HTR-8/SVneo (cell line): ENCODE results near the gene DPP6.

Experiments
- DNase-seq: peaks from one replicate; pipeline ENCODE4 v3.0.0; 2011; ENCODE audit warnings: low spot score, mixed read lengths; ENCODE audit not compliant: insufficient read length
- FAIRE-seq: peaks from 2 replicates; lab custom pipeline; 2011; peaks lifted over from hg19 to GRCh38; lab: Jason Lieb, UNC

DPP6 gene

DNA sequence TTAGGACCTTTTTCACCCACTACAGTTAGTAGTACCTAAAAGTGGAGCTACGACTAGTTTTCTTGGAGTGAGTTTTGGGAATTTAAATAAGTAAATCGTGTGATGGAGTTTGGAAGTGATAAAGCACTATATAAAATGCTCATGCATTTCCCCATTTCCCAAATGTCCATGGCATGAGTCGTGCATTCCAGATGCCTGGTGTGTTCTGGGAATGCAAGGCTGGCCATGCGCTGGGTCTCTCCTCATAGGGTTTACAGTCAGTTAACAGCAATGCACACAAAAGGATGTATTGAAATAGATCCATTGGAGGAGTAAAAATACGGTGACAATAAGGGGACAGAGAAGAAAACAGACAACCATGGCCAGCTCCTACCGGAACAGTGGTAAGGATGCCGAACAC, 149.8 kb downstream of the DPP6 start:
- no peak for DNase-seq
- FAIRE-seq = no peak

DNA sequence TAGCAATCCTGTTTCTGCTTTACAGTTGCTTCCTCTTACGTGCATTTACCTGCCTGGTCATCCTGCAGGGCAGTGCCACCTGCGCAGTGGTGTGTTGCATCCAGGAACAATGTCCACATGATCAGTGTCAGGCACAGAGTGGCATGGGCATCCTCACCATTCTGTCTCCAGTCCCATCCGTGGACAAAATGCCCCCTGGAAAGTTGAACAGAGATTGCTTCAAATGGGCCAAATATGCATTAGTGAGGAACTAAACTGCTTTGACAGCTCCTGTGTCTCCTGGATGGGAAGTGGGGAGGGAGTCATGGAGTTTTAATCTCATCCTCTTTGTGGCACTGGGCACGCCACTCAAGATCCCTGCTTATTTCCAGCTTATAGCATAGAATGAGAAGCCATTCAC, 151.8 kb downstream of the DPP6 start:
- DNase-seq (no peak), FAIRE-seq (no peak)

DNA sequence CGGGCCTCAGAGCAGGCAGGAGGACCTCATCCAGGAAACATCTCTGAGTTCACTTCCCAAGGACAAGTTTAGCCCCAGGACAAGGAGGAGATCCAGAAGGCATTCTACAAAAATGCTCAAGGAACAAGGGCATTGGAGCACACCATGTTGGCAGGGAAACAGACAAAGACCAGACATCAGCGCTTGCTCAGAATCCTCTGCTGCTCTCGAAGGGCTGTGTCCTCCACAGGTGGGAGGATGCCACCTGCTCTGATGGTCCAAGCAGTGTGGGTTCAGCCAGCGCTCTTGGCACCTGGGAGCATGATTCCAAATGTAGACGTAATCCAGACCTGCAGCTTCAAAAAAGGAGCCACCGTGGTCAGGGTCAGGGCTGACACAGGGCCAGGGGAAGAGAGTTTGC, 160.7 kb downstream of the DPP6 start:
- FAIRE-seq = no peak

DNA sequence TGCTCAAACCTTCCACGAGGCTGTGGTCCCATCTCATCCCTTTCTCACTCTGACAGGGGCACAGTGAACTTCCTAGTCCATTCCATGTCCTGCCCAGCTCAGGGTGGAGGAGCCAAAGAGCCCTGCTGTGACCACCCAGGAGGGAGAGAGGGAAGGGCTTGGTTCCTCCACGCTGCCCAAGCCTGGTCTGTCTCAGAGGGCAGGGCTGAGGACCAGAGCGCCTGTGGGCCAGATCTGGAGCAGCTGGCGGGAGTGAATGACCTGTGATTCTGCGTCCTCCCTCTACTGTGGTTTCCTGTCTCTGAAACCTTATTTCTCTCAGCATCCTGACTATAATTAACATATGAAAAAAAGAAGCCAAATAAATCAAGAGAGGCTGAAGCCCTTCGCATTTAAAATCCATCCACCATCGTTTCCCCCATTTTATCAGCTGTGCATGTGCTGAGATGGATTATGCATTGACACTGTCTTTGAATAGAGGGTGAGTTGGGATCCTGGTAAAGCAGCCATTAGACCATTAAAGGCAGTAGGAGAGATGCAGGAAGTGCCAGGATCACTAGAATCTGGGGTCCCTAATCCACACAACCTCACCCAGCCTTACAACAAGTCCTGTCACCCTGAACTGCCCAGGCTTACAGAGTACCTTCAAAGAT, 165.6 kb downstream of the DPP6 start:
- no peak for DNase-seq
- no peak for FAIRE-seq

More for the DNA sequence above, 160.7 kb downstream of the DPP6 start:
- no peak for DNase-seq

DNA sequence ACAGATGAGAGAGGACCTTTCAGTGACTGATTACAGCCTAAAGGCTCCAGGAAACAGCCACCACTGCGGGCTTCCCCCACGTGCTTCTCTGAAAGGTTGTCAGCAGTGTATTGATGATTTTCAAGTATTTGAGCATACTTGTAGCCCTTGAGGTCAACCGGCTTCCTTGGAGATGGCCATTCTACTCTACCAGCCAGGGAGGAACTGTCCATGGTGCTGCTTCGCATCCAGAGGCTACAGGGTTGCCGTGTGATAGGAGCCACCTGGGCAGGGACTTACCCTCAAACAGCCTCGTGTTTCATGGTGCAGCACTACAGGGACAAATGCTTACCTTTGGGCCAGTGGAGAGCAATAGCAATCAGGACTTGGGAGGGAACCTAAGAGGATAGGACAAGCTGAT, 179.5 kb downstream of the DPP6 start:
- DNase-seq (no peak), FAIRE-seq (no peak)

DNA sequence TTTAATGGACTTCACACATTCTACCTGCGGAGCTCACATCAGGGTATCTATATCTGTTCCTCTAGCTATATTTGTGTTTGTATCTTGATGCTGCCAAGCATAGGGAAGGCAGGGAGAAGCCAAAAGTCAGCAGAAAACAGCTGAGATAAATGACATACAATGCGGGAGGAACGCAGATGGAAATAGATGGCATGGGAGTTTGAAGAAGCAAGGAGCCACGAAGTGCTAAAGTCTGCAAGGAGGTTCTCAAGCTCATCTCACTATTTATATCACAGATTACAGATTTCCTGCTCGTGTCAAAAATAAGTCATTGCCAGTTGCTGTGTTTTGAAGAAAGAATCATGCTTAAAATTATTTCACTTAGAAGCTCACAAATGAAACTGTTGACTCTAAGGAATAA, 180.5 kb downstream of the DPP6 start:
- DNase-seq = no peak
- no peak for FAIRE-seq

DNA sequence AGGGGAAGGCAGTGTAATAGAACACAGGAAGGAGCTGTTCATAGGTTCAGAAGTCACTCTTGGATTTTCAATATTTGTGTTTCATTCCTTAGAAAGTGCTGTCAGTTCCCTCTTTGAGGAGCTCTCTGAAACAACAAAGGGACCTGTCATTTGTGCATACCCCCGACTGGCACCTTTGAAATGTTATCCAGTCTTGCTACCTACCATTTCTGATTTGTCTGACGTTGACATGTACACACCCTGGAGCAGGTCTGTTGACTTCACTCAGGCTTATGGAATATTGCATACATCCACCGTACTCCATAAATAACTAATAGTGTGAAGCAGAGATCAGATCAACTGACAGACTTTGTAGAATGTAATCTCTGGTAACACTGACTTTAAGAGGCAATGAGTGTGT, 189.8 kb downstream of the DPP6 start:
- FAIRE-seq = no peak
- no peak for DNase-seq

DNA sequence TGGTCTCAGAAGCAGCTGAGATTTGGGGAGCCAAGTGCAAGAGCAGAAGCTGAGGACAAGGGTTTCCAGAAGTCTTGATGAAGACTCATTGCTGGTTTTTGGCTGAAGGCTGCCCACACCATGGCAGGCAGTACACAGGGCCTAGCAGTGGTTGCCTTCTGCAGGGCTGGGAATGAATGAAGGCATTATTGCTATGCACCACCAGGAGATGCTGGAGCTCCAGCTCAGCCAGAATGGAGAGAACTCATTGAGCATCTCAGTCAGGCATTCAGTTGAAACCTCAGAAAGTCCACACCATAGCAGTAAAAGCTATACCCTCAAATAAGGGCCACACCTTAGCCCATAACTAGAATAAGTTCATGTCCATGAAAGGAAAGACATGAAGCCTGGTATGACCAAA, 190.5 kb downstream of the DPP6 start:
- DNase-seq (no peak), FAIRE-seq (no peak)

DNA sequence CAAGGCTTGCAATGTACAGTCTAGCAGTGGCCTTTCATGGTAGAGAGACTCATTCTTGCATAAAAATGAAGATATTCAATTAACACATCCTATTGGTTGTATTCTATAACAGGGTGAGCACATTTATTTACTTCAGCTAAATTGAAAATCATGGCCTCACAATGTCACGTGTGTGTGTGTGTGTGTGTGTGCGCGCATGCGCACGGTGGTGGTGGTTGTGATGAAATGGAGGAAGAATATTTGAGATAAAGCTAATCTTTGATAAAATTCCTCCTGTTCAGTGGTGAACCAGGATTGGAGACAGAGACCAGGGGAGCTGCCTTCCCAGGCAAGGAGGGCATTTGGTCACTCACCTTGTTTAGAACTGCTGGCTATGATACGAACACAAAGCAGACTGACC, 199.8 kb downstream of the DPP6 start:
- FAIRE-seq = no peak
- no peak for DNase-seq

DNA sequence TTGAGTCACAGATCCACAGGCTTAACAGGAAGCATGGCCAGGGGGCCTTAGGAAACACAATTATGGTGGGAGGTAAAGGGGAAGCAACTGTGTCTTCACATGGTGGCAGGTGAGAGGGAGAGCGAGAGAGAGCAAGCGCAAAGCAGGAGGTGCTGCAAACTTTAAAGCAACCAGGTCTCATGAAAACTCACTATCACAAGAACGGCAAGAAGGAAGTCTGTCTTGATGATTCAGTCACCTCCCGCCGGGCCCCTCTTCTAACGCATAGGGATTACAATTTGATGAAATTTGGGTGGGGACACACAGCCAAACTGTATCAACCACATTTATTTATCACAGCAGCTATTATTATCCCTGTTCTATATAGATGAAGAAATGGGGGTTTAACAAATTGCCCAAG, 201.6 kb downstream of the DPP6 start:
- FAIRE-seq (no peak), DNase-seq (no peak)

DNA sequence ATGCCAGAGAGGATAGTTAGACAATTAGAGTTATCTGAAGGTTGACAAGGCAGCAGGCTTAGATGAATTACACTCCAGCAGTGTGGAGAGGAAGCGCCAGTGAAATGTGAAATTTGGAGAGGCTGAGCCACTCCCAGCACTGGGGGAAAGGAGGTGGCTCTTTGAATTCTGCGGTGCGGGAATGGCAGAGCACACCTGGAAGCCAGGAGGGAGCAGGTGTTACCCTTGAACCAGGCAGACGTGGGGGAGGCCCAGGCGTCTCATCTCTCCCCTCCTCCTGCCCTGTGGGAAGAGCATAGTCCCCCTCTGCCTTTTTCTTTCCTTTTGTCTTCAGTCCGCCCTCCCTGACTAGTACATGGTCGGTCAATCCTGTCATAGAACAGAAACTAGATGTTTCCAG, 203.1 kb downstream of the DPP6 start:
- FAIRE-seq (no peak), DNase-seq (no peak)

DNA sequence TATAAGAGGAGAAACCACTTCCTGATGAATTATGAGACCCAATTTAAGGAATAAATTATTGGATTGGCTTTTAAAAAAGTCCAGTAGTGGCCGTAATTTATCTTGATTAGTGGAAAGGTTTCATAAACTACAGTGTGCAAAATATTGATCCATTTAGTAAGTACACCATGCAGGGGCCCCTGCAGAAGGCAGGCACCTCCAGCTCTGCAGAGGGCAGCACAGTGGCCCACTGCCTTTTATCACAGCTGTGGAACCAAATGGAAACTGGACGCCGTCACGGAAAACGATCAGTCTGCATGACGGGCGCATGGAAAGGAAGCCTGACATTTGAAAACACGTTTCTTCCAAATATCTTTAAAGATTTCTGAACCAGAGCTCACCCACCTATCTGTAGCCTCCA, 204.0 kb downstream of the DPP6 start:
- DNase-seq (no peak), FAIRE-seq (no peak)

DNA sequence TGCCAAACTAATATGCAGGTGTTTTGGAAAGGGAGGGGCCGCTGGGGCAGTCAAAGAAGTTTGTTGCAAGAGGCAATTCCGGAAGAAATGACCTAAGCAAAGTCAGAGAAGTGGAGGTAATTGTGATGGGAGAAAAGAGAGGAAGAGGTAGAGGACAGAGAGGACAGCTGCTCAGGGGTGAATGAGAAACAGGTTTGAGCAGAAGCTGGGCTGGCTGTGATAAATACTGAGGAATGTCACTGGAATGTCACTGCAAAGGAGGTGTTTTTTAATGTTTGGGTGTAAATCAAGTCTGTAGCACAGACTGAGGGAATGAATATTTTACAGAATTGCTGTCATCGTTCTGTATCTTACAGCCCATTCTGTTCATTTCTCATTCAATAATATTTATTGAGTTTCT, 207.2 kb downstream of the DPP6 start:
- FAIRE-seq (no peak), DNase-seq (no peak)

DNA sequence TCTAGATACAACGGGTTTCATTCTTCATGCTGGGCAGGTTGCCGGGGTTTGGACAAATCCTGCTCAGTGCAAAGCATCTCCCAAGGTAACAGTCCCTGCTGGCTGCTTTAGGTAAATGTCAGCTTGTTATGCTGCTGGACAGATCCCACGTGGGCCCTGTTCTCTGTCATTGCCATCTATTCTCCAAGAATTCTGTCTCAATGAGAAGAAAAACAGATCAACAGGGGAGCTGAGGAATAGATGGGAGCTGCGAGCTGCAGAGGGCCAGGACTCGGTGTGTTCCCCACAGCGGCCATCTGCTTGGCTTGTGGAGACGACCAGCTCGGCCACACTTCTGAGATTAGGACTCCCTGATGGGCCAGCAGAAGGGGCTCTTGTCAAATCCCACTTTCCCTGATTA, 235.2 kb downstream of the DPP6 start:
- FAIRE-seq = no peak

DNA sequence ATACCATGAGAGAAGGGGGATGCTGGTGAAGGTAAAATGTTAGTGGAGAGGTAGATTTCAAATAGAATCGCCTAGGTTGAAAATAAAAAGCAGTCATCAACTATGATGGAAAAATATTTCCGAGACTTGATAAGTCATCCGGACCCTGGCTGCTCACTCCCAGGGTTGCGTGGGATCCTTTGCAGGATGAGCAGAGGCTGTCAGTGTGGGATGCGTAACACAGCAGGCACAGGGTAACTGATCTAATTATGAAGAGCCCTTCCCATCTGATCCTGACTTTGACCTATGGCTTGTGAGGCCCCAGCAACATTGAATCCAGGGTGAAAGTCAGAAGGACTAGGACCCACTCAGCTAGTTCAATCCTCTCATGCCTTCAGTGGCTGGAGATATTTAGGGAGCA, 236.9 kb downstream of the DPP6 start:
- FAIRE-seq (no peak), DNase-seq (no peak)

More for the DNA sequence above, 235.2 kb downstream of the DPP6 start:
- DNase-seq = no peak

DNA sequence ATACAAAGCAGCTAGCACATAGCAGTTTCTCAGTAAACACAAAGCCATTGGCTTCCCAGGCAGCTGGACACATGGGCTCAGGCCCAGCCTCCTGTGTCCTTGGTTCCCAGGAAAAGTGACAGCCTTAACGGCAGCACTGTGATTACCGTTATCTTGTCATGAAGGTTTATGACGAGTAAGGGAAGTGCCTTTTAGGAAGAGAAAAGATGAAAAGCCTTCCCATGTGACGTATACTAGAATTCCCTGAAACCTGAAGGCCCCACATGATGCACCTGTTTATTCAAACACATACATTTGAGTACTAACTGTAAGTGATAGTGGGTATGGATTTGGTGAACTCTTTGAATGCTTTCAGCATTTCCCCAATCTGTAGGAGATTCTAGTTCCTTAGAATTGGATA, 244.2 kb downstream of the DPP6 start:
- FAIRE-seq (no peak), DNase-seq (no peak)

DNA sequence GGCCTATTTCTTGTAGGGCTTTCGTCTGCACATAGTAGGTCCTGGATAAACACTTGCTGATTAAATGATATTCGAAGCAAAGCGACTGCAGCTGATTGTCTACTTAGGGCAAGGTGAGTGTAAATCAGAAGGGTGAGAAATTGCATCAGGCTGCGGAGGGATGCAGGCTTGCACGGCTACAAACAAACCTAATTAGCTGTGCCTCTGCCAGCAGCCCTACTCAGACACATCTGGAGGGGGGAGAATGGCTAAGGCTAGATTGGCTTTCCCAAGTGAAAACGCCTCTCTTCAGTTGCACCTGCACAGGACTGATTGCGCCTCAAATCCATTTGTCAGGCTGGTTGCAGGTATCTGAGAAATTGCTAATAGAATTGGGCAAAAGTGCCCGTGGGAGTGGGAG, 247.5 kb downstream of the DPP6 start:
- FAIRE-seq = no peak
- no peak for DNase-seq

DNA sequence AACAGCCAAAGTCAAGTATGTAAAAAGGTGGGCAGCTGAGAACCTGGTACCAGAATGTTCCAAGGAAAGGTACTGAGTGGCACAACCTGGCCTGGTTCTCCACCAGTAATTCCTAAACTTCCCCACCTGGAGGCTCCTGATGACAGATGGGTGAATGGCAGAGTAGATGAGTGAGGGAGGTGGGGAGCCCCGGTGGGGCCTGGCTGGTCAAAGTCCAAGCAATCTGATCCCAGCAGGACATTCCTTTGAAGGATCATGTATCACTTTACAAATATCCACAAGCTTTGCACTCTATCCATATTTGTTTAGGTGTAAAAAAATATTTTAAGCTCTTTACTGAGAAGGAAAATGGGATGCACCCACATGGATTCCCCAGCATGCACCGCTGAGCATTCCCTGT, 250.2 kb downstream of the DPP6 start:
- DNase-seq = no peak
- no peak for FAIRE-seq

DNA sequence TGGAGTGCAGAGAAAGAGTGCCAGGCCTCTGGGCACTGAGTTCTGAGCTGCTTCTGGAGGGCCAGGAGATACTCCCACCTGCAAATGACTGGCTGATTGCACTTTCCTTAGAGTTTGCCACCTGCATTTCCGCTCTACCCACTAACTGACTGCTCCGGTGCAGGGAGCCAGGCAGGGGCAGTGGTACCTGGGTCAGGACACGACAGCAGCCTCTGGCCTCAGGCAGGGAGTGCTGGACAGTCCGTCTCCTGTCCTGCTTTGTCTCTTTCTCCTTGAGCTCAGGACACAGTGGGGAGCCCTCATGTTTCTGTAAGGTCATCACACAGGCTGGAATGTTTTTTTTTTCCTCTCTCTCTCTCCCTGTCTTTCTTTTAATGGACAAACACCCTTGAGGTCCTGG, 252.0 kb downstream of the DPP6 start:
- no peak for FAIRE-seq

DNA sequence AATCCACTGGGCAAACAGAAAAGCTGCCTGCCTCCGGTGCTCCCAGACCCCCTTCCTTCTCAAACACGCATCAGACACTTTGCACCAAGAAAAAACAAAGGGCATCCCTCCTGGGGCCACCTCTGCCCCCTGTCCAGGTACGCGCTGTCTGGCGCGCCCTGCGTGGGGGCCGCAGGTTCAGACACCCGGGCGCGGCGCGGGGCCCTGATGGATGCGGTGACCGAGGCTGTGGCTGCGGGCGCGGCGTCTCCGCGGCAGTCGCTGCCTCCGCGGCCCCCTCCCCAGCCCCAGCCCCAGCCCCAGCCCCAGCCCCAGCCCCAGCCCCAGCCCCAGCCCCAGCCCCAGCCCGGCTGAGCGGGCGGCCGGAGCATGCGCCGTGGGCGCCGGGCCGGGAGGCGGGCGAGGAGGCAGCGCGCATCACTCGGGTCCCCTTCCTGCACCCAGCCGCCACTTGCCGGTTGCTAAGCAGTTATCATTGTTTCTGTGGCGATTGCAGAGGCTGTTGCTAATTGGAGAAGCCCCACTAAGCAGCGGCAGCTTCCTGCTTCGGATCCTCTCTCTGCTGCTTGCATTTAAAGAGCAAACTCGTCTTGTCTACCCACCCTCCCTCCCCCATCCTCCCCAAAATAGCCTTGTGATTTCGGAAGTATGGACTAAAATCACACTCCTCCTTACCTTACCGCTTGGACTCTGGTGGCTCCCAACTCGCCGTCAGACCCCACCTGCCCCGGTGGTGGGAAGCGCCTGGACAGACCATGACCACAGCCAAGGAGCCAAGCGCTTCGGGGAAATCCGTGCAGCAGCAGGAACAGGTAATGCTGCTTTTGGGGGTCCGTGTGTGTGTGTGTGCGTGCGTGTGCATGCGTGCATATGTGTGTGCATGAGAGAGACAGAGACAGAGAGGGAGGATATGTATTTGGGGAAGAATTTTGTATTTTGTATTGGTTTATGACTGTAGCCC, 252.8 kb downstream of the DPP6 start:
- DNase-seq = no peak
- FAIRE-seq = no peak

More for the DNA sequence above, 252.0 kb downstream of the DPP6 start:
- no peak for DNase-seq

DNA sequence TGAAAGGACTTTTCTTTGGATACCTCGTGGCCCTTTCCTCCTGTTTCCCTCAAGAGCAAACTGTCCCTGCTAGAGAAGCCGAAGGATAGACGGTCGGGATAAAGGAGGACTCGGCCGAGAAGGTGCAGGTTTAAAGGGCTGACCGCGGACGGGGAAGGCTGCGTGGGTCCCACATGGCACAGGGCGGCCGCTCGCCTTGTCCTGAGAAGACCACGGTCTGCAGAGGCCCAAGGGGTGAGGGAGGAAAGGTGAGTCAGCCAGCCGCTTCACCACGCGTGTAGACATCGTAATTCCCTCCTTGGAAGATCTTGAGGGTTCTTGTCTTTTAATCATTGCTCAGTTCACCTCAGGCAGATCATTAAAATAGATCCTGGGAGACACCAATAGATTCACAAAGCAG, 253.8 kb downstream of the DPP6 start:
- FAIRE-seq (no peak), DNase-seq (no peak)

DNA sequence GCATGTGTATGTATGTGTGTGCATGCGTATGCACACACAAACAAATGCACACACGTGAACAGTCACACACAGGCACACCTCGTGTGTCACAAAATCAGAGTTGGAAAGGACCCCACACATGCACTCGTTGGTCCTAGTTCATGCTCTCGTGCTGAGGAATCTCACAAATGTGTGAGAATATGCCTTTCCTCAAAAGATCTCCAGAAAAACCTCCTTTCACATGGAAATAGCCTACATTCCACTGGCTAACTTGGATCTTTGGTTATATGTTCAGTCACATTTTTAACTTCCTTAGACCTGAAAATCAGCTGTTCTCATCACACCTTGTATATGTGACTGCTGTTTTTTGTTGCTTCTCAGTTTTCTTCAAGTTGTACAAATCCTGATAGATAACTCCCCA, 256.7 kb downstream of the DPP6 start:
- no peak for DNase-seq
- no peak for FAIRE-seq
